Fibroblast of the aortic adventitia (primary cell): ENCODE measurements around the gene TOMM22. TPM values are rescaled to one million over a fixed set of nuclear protein-coding genes. Genes with fewer than 3 reads are reported as not detected.
"Not testable (repeated sequence)": the region's sequence is repeated elsewhere in the genome, so short reads cannot be mapped to it uniquely, and the experiment has no call there.

Source experiments
- DNase-seq: peaks from one replicate; pipeline ENCODE4 v3.0.0-alpha.2; 2010; ENCODE audit warnings: low read depth
- H3K4me3 ChIP-seq: 2 replicates; pipeline ENCODE4 v1.5.1; 2011; ENCODE audit warnings: low read depth, mild to moderate bottlenecking, control low read depth, low read length, moderate library complexity
- CTCF ChIP-seq: IDR thresholded peaks from 2 replicates; pipeline ENCODE4 v1.5.1; 2011; ENCODE audit warnings: mild to moderate bottlenecking, low read length, control low read depth, inconsistent platforms; ENCODE audit not compliant: insufficient read depth
- total RNA-seq: library from RNA; depleted of rRNA; stranded (reverse); fragments of >200 nt; gene quantifications from 2 replicates; pipeline ENCODE4 v1.2.3, GENCODE V29; 2012; ENCODE audit warnings: low replicate concordance

The TOMM22 gene
- 32.2 and 70.4 TPM in 2 replicates for total RNA-seq

- peak; percentile 51 for TF ChIP-seq CTCF
- DNase-seq = peak; percentile 83
Measured at GRCh38 chr22:38681582-38682335, at the start of gene TOMM22. Gene TOMM22 (plus strand): TSS chr22:38681957. CDS start chr22:38681979, 22 bp downstream.

GRCh38 chr22:38632528-38632927 is 49.2 kb upstream of the TOMM22 start:
- no peak for DNase-seq
- TF ChIP-seq CTCF = no peak
- H3K4me3 ChIP-seq = no peak overlapping the region

More at GRCh38 chr22:38681582-38682335, at the start of gene TOMM22:
- H3K4me3 ChIP-seq = peak within 1 kb of the TSS; percentile 98

- H3K4me3 ChIP-seq = no peak overlapping the region
- TF ChIP-seq CTCF = no peak
- DNase-seq = no peak
Measured at GRCh38 chr22:38638216-38638615, 43.5 kb upstream of the TOMM22 start.

- no peak for TF ChIP-seq CTCF
- no peak for DNase-seq
- no peak overlapping the region for H3K4me3 ChIP-seq
Measured at GRCh38 chr22:38638728-38639127, 43.0 kb upstream of the TOMM22 start.

- no peak overlapping the region for H3K4me3 ChIP-seq
- TF ChIP-seq CTCF = no peak
- no peak for DNase-seq
Measured at GRCh38 chr22:38641476-38642040, 40.2 kb upstream of the TOMM22 start.

GRCh38 chr22:38644245-38644644 is 37.5 kb upstream of the TOMM22 start:
- DNase-seq = not testable (repeated sequence)

GRCh38 chr22:38645430-38645829 is 36.3 kb upstream of the TOMM22 start:
- H3K4me3 ChIP-seq = no peak overlapping the region
- no peak for DNase-seq
- no peak for TF ChIP-seq CTCF

More at GRCh38 chr22:38644245-38644644, 37.5 kb upstream of the TOMM22 start:
- H3K4me3 ChIP-seq = not testable (repeated sequence)
